GM19023 (cell line): ENCODE results near the gene CARD11.

Experiments used
- ATAC-seq: cut with Tn5 transposase; IDR thresholded peaks from one replicate; pipeline ENCODE4 v1.9.1; 2021; ENCODE audit warnings: mild to moderate bottlenecking, moderate library complexity; ENCODE audit not compliant: unreplicated experiment

CARD11 gene

DNA sequence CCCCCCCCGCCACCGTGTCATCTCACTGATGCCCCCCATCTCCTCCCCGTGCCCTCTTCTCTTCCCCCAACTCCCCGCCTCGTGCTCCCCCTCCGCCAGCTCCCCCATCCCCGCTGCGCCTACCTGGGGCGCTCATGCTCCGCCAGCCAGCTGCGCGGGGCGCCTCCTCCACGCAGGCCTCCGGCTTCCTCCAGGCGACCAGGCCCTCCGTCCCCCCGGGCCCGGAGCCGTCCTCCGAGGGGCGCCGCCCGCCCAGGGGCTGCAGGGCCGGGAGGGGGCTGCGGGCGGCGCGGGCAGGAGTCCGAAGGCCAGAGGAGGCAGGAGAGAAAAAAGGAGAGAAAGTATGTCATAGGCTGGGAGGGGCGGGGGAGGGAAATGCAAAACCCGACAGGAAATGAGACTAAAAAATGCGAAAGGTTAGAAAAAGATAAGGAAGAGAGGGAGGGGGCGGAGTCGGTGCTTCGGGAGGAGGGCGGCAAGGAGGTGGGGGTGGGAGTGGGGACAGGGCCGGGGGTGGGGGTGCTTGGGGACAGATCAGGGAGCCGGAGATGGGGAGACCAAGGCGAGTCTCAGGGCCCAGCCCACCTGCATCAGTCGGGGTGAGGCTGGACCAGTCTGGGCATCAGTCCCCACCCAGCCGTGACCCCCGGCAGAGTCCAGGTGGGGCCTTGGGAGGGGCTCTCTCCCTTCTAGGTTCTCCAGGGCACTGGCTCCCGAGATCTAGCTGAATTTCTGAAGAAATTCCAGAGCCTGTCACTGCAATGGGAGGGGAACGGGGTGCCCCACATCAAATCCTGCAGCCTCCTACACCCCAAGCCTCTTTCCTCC lies at the start of gene CARD11:
Gene CARD11 (minus strand): TSS at position 324 of the 828 bp plus-strand sequence. CDS start 85,361 bp downstream, outside the sequence.
- peak; percentile 27 for ATAC-seq

DNA sequence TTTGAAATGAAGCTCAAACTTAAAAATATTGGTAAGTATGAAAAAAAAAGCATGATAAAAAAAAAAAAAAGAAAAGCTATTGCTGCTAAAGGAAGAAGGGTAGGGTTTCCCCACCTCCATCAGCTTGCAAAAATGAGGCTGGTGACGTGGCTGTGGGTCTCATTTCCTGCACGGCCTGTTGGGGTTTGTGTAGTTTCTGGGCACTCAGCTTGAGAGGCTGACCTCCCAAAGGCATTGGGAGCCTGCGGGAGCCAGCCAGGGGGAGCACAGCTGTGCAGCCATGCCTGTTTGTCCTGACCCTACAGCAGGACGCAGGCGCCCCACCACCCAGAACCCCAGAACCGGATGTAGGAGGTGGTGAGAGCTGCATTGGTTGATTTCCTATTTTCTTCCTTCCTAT lies 48.8 kb upstream of the CARD11 start:
- peak; percentile 60 for ATAC-seq

DNA sequence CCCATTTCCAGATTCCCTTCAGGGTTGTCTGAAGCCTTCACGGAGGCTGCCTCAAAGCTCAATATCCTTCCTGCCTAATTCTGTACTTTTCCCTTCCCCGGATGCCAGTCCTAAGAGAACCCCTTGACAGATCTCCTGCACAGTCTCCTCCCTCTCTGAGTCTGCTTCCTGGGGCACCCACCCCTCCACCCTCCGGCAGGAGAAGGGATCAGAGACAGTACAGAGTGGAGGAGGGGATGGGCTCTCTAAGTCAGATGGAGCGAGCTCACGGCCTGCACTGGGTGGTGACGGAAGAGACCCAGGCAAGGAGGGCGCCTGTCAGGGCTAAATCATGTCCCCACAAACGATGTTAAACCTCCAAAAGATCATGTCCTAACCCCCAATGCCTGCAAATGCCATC lies 48.0 kb upstream of the CARD11 start:
- no peak for ATAC-seq

DNA sequence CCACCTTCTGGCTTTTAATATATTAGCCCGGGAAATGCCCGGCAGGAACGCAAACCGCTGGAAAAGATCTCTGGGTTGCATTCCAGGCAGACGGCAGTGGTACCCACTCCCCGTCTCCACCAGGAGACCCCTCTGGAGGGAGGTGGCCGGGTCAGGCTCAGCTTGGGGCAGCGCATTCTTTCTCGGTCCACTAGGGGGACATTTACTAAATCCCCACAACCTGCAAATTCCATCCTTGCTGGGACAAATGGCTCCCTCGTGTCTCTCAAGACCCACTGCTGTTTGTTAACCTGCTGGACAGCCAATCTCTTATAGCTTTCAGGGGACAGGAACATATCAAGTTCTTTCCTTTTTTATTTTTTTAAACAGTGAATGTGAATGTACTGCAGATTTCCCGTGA lies 45.8 kb upstream of the CARD11 start:
- no peak for ATAC-seq

DNA sequence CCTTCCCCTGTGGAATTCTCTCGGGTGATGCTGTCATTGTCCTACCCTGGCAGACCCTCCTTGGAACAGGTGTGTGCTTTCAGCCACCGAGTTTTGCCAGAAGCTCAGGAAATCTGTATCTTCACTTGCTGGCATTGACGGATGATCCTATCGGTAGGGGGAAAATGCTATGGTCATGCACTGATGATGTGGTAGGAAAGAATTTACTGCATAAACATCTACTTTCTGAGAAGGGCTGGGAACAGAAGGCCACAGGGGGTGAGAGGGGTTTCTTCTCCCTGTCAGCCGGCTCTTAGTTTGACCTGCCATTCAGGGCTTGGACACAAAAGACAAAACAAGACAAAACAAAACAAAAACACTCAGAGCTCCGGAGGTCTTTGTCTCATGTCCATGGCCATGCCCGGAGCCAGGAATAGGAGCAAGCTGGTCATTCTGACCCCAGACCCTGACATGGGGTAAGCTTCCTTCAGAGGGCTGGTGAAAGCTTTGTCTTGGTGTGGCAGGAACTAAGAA lies 43.6 kb upstream of the CARD11 start:
- no peak for ATAC-seq

DNA sequence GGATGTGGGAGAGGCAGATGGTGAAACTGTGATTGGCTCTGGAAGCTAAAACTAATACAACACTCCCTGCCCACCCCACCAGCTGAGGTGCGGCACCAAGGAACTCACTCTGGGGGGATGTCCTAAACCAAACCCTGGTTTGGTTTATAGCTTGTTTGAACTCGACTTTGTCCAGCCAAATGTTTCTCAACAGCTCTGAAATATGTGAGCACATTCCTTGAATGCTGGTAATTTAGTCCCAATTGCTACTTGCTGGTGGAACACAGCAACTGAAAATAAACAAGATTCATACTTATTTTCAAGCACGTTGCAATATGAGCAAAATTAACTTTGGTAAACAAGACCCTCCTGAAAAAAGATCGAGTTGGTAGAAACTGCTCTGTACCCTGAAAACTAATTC lies 39.7 kb upstream of the CARD11 start:
- no peak for ATAC-seq

GRCh38 chr7:3082831-3083230 lies 39.2 kb upstream of the CARD11 start:
- ATAC-seq = no peak

- no peak for ATAC-seq
Measured at GRCh38 chr7:3082386-3082785, 38.7 kb upstream of the CARD11 start.

- no peak for ATAC-seq
Measured at GRCh38 chr7:3080106-3080505, 36.4 kb upstream of the CARD11 start.

GRCh38 chr7:3078514-3078913 lies 34.8 kb upstream of the CARD11 start:
- no peak for ATAC-seq

- ATAC-seq = no peak
Measured at GRCh38 chr7:3076700-3077099, 33.0 kb upstream of the CARD11 start.

DNA sequence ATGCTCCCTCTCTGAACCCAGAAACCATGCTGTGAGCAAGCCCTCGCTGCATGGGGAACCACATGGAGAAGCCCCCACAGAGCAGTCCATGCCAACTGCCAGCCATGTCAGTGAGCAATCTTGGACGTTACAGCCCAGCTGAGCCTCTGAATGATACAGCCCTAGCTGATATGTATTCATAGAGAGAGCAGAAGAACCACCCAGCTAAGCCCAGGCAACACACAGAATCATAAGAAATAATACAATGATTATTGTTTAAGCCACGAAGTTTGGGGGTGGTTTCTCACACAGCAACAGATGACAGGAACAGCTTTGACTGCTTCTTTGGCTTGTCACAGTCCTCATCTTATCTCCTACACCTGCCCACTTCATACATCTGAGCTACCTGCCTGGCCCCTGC lies 32.5 kb upstream of the CARD11 start:
- no peak for ATAC-seq

DNA sequence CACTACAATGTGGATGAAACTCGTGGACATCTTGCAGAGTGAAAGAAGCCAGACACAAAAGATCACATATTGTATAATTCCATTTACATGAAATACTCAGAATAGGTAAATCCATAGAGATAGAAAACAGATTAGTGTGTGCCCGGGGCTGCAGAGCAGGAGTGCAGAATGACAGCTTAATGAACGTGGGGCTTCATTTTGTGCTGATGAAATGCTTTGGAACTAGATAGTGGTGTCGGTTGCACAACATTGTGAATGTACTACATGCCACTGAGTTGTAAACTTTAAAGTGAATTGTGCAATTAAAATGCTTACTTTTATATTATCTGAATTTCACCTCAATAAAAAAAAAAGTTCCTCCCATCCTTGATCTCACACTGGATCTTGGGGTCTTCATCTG lies 31.8 kb upstream of the CARD11 start:
- ATAC-seq = no peak

- ATAC-seq = no peak
Measured at GRCh38 chr7:3074459-3074821, 30.8 kb upstream of the CARD11 start.

GRCh38 chr7:3073763-3074458 lies 30.2 kb upstream of the CARD11 start:
- ATAC-seq = no peak

GRCh38 chr7:3070908-3071307 lies 27.2 kb upstream of the CARD11 start:
- ATAC-seq = no peak

GRCh38 chr7:3069771-3070449 lies 26.2 kb upstream of the CARD11 start:
- ATAC-seq = no peak

DNA sequence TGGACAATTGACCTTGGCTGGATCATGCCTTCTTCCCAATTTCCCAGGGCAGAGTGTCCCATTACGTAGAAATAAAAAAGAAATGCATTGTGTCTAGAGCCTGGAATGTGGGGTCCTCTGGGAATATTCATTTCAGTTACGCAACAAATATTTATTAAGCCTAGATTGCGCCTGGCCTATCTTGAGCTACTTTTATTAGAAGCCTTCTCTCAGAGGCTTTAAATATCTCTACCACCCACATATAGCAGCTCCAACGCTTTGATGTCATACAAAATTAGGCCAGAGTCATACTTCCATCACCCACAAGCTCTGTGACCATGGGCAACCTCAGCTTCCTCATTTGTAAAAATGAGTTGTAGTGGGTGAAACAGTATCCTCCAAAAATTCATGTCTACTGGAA lies 24.9 kb upstream of the CARD11 start:
- ATAC-seq = no peak

- no peak for ATAC-seq
Measured at GRCh38 chr7:3067606-3068380, 24.1 kb upstream of the CARD11 start.

- no peak for ATAC-seq
Measured at GRCh38 chr7:3067193-3067592, 23.5 kb upstream of the CARD11 start.

- ATAC-seq = no peak
Measured at GRCh38 chr7:3066506-3066905, 22.8 kb upstream of the CARD11 start.
